Measurements from ENCODE around the gene HEMGN.
"Not testable (repeated sequence)": the region's sequence is repeated elsewhere in the genome, so short reads cannot be mapped to it uniquely, and the experiment has no call there.

HEMGN gene

DNA sequence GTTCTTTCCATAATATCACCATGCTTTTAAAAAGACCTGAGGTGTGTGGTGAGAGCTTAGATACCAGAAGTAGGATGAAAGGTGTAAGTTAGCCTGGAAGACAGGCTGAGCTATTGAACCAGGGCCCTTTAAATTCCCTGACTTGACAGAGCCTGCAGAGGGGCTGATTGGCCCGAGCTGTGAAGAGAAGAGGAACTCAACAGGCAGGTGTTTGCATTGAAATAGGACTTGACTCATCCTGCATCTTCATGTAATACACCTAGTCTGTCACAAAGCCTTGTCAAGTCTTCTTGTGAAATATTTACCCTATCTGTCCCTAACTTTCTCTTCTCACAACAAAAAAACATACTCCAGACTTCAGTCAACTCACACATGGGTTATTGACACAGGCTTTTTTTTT, 28.5 kb upstream of the HEMGN start:
- H3K4me2 ChIP-seq: no peak overlapping the region
- H3K27me3 ChIP-seq: no peaks in the 10 kb centered on the region

GRCh38 chr9:97964901-97965300, 26.9 kb upstream of the HEMGN start:
- Histone ChIP-seq H3K4me3 (no peak overlapping the region), H3K4me1 (peaks cover 10% of the 10 kb centered on the region), H3K4me2 (no peak overlapping the region), H3K9ac (no peak overlapping the region), H4K20me1 (no peaks in the 10 kb centered on the region), H3K36me3 (no peaks in the 10 kb centered on the region), H3K27ac (no peak overlapping the region), H3K27me3 (no peaks in the 10 kb centered on the region), H3K9me3 (no peaks in the 10 kb centered on the region)
- no peak for TF ChIP-seq Cebpa-rat (IDR thresholded peaks at IDR 0.05)

More for the DNA sequence above, 28.5 kb upstream of the HEMGN start:
- H3K9ac ChIP-seq: no peak overlapping the region
- H4K20me1 ChIP-seq: no peaks in the 10 kb centered on the region
- no peak for TF ChIP-seq Cebpa-rat (IDR thresholded peaks at IDR 0.05)
- H3K9me3 ChIP-seq: no peaks in the 10 kb centered on the region
- H3K27ac ChIP-seq: no peak overlapping the region
- H3K36me3 ChIP-seq: no peaks in the 10 kb centered on the region
- H3K4me1 ChIP-seq: peaks cover 19% of the 10 kb centered on the region
- no peak overlapping the region for H3K4me3 ChIP-seq

- Histone ChIP-seq H4K20me1 (no peaks in the 10 kb centered on the region), H3K4me2 (no peak overlapping the region), H3K9ac (no peak overlapping the region), H3K27ac (no peak overlapping the region), H3K4me3 (no peak overlapping the region), H3K4me1 (no peaks in the 10 kb centered on the region), H3K27me3 (no peaks in the 10 kb centered on the region), H3K9me3 (no peaks in the 10 kb centered on the region), H3K36me3 (no peaks in the 10 kb centered on the region)
- TF ChIP-seq Cebpa-rat (IDR thresholded peaks at IDR 0.05): no peak
Measured at GRCh38 chr9:97963232-97963631, 25.3 kb upstream of the HEMGN start.

- Histone ChIP-seq H3K4me1 (no peaks in the 10 kb centered on the region), H3K27ac (no peak overlapping the region), H3K9me3 (no peaks in the 10 kb centered on the region), H3K36me3 (no peaks in the 10 kb centered on the region), H3K4me2 (no peak overlapping the region), H3K9ac (no peak overlapping the region), H4K20me1 (no peaks in the 10 kb centered on the region), H3K4me3 (no peak overlapping the region), H3K27me3 (no peaks in the 10 kb centered on the region)
- no peak for TF ChIP-seq Cebpa-rat (IDR thresholded peaks at IDR 0.05)
Measured at GRCh38 chr9:97962575-97962974, 24.6 kb upstream of the HEMGN start.

DNA sequence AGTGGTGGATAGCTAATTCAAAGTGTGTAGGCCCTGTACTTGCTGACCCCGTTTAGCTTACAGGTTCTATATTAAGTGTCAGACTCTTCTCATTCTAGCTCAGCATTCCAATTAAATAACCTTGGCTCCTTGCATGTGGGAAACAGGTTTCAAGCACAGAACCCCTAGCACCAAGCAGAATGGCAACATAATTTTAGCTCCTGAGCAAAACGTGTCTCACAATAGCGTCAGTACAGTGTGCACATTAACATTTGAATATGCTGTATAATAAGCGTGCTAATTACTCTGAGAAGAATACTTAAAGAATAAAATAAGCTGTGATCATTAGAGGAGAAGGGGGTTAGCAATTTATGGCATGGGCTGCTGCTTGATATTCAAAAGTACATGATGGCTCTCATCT, 24.2 kb upstream of the HEMGN start:
- H4K20me1 ChIP-seq: no peaks in the 10 kb centered on the region
- no peak overlapping the region for H3K27ac ChIP-seq
- H3K9ac ChIP-seq: no peak overlapping the region
- H3K4me2 ChIP-seq: no peak overlapping the region
- no peaks in the 10 kb centered on the region for H3K9me3 ChIP-seq
- no peaks in the 10 kb centered on the region for H3K36me3 ChIP-seq
- H3K4me1 ChIP-seq: no peaks in the 10 kb centered on the region
- no peaks in the 10 kb centered on the region for H3K27me3 ChIP-seq
- no peak overlapping the region for H3K4me3 ChIP-seq
- TF ChIP-seq Cebpa-rat (IDR thresholded peaks at IDR 0.05): no peak

GRCh38 chr9:97961361-97961760, 23.4 kb upstream of the HEMGN start:
- no peaks in the 10 kb centered on the region for H3K27me3 ChIP-seq
- no peak overlapping the region for H3K27ac ChIP-seq
- H4K20me1 ChIP-seq: no peaks in the 10 kb centered on the region
- no peak overlapping the region for H3K4me2 ChIP-seq
- H3K9me3 ChIP-seq: no peaks in the 10 kb centered on the region
- no peak for TF ChIP-seq Cebpa-rat (IDR thresholded peaks at IDR 0.05)
- no peak overlapping the region for H3K9ac ChIP-seq
- H3K4me1 ChIP-seq: no peaks in the 10 kb centered on the region
- no peaks in the 10 kb centered on the region for H3K36me3 ChIP-seq
- no peak overlapping the region for H3K4me3 ChIP-seq

GRCh38 chr9:97960678-97961328, 22.8 kb upstream of the HEMGN start:
- not testable (repeated sequence) for H3K27ac ChIP-seq, H3K9ac ChIP-seq, H3K36me3 ChIP-seq, H3K4me2 ChIP-seq, H3K4me1 ChIP-seq, H3K27me3 ChIP-seq, H3K9me3 ChIP-seq, H3K4me3 ChIP-seq, H4K20me1 ChIP-seq

GRCh38 chr9:97959585-97959984, 21.6 kb upstream of the HEMGN start:
- no peaks in the 10 kb centered on the region for H3K36me3 ChIP-seq
- no peaks in the 10 kb centered on the region for H4K20me1 ChIP-seq
- H3K4me1 ChIP-seq: no peaks in the 10 kb centered on the region
- no peak overlapping the region for H3K27ac ChIP-seq
- H3K4me2 ChIP-seq: no peak overlapping the region
- no peaks in the 10 kb centered on the region for H3K9me3 ChIP-seq
- no peak overlapping the region for H3K9ac ChIP-seq
- no peak for TF ChIP-seq Cebpa-rat (IDR thresholded peaks at IDR 0.05)
- no peaks in the 10 kb centered on the region for H3K27me3 ChIP-seq
- H3K4me3 ChIP-seq: no peak overlapping the region

DNA sequence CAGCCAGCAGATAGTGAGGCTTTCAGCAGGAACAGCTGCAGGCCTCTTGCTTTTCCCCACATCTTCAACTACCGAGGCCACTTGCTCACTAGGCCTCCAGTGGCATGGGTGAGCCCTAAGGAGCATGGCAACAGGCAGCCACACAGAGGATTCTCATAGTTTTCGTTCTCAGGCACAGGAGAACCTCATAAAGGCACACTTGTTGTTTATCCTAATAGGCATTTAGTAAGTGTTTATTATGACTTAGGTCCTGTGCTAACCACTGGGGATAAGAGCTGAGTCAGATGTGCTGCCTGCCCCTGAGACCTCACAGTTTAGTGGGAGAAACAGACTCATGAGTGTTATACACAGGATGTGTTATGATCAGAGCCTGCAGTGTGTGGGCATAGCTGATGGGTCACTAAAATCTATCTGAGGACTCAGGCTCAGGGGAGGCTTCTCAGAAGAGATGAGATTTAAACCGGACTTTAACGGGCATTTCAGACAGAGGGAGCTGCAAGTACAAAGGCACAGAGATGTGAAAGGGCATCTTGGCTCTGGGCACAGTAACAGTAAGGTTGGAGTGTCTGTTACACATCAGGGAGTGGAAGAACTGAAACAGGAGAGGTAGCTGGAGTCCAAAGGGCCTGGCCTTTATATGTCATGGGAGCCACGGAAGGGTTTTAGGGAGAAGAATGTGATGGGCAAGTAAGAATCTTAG, 21.0 kb upstream of the HEMGN start:
- Histone ChIP-seq H3K36me3 (no peaks in the 10 kb centered on the region), H3K27ac (no peak overlapping the region), H3K4me2 (no peak overlapping the region), H3K27me3 (no peaks in the 10 kb centered on the region), H3K4me1 (no peaks in the 10 kb centered on the region), H3K9ac (no peak overlapping the region), H4K20me1 (no peaks in the 10 kb centered on the region), H3K4me3 (no peak overlapping the region), H3K9me3 (no peaks in the 10 kb centered on the region)
- no peak for TF ChIP-seq Cebpa-rat (IDR thresholded peaks at IDR 0.05)

GRCh38 chr9:97956331-97956730, 18.4 kb upstream of the HEMGN start:
- no peak overlapping the region for H3K4me3 ChIP-seq
- TF ChIP-seq Cebpa-rat (IDR thresholded peaks at IDR 0.05): no peak
- H3K27me3 ChIP-seq: no peaks in the 10 kb centered on the region

More at GRCh38 chr9:97956331-97956730, 18.4 kb upstream of the HEMGN start:
- no peak overlapping the region for H3K27ac ChIP-seq
- H3K36me3 ChIP-seq: no peaks in the 10 kb centered on the region
- H3K4me1 ChIP-seq: no peaks in the 10 kb centered on the region
- H3K9me3 ChIP-seq: no peaks in the 10 kb centered on the region
- no peak overlapping the region for H3K4me2 ChIP-seq
- H4K20me1 ChIP-seq: no peaks in the 10 kb centered on the region
- H3K9ac ChIP-seq: no peak overlapping the region
